Naive B cell (primary cell): ENCODE results near the gene MOV10. TPM values are rescaled to one million over a fixed set of nuclear protein-coding genes. Genes with fewer than 3 reads are reported as not detected.
A peak's percentile ranks its signal among the peaks of the same experiment; 100 is the strongest.
"Not testable (repeated sequence)": the region's sequence is repeated elsewhere in the genome, so short reads cannot be mapped to it uniquely, and the experiment has no call there.

Experiments
- ATAC-seq, 2 donors: fragments of 150-1000 bp; cut with Tn5 transposase; 2 replicates each; pipeline ENCODE4 v1.10.0; 2021; ENCODE audit warnings: low read depth in 2 of 2, mild to moderate bottlenecking in 2 of 2, moderate library complexity in 2 of 2
- DNase-seq: peaks from one replicate; pipeline ENCODE4 v3.0.0; 2022
- H3K27ac Mint-ChIP-seq, 6 donors: one replicate each; pipeline ENCODE4 v1.8.0; 2020 to 2022; ENCODE audit warnings: mild to moderate bottlenecking in 6 of 6, mixed read lengths in 6 of 6, moderate library complexity in 5 of 6, inconsistent platforms in 2 of 6
- H3K27me3 Mint-ChIP-seq, 3 donors: one replicate each; pipeline ENCODE4 v1.8.0; 2021 to 2022; ENCODE audit warnings: mixed read lengths in 3 of 3, mild to moderate bottlenecking in 1 of 3
- H3K36me3 Mint-ChIP-seq, 2 donors: one replicate each; pipeline ENCODE4 v1.8.0; 2020 to 2022; ENCODE audit warnings: mixed read lengths in 2 of 2, inconsistent platforms in 1 of 2, mild to moderate bottlenecking in 1 of 2
- H3K4me1 Mint-ChIP-seq, 3 donors: one replicate each; pipeline ENCODE4 v1.8.0; 2020 to 2022; ENCODE audit warnings: mixed read lengths in 3 of 3, inconsistent platforms in 1 of 3, mild to moderate bottlenecking in 1 of 3, moderate library complexity in 1 of 3
- H3K4me3 Mint-ChIP-seq, 8 donors: one replicate each; pipeline ENCODE4 v1.8.0; 2020 to 2022; ENCODE audit warnings: mild to moderate bottlenecking in 8 of 8, mixed read lengths in 8 of 8, moderate library complexity in 8 of 8, inconsistent platforms in 2 of 8
- H3K9me3 Mint-ChIP-seq, 7 donors: one replicate each; pipeline ENCODE4 v1.8.0; 2020 to 2022; ENCODE audit warnings: mixed read lengths in 7 of 7, mild to moderate bottlenecking in 5 of 7, inconsistent platforms in 2 of 7, moderate library complexity in 1 of 7
- polyA plus RNA-seq, 6 donors: library from polyadenylated mRNA; unstranded; fragments of 300-500 nt; fragmentation: Illumina TruSeq; gene quantifications; one replicate each; pipeline ENCODE4 v1.2.3, GENCODE V29; 2021; ENCODE audit warnings: low read depth in 6 of 6

Gene MOV10
- polyA plus RNA-seq, 6 donors from 2014 or later = 3.4 to 10.5 (median 9.8) TPM

GRCh38 chr1:112722601-112723510, 48.4 kb downstream of the MOV10 start:
- Mint-ChIP-seq H3K4me3 (peak overlapping the region in 5 of 8 donors; percentile 12 to 46 (median 41)), H3K27ac (no peak overlapping the region), H3K36me3 (peaks cover 0 to 8% of the 10 kb centered on the region in 2 donors), H3K4me1 (peaks cover 7 to 18% (median 9%) of the 10 kb centered on the region in 3 donors), H3K9me3 (no peaks in the 10 kb centered on the region), H3K27me3 (peaks cover 17 to 47% (median 46%) of the 10 kb centered on the region in 3 donors)
- DNase-seq (no peak), ATAC-seq (peak in 1 of 2 donors; percentile 8)

- Mint-ChIP-seq H3K9me3 (no peaks in the 10 kb centered on the region), H3K36me3 (peaks cover 0 to 8% of the 10 kb centered on the region in 2 donors), H3K27me3 (peaks cover 17 to 46% (median 45%) of the 10 kb centered on the region in 3 donors), H3K27ac (no peak overlapping the region), H3K4me3 (peak overlapping the region in 1 of 8 donors; percentile 8), H3K4me1 (peaks cover 6 to 14% (median 8%) of the 10 kb centered on the region in 3 donors)
- ATAC-seq (no peak), DNase-seq (no peak)
Observed at GRCh38 chr1:112723511-112723839, 49.0 kb downstream of the MOV10 start.

GRCh38 chr1:112724240-112724639, 49.8 kb downstream of the MOV10 start:
- not testable (repeated sequence) for H3K36me3 Mint-ChIP-seq, H3K27ac Mint-ChIP-seq, H3K9me3 Mint-ChIP-seq, ATAC-seq, DNase-seq
- H3K4me3 Mint-ChIP-seq = peak overlapping the region in 1 of 8 donors; percentile 62
- H3K27me3 Mint-ChIP-seq = peaks cover 17 to 40% (median 37%) of the 10 kb centered on the region in 3 donors
- peaks cover 4 to 11% (median 6%) of the 10 kb centered on the region in 3 donors for H3K4me1 Mint-ChIP-seq

- Mint-ChIP-seq H3K27ac (no peak overlapping the region), H3K27me3 (peaks cover 9 to 12% (median 12%) of the 10 kb centered on the region in 3 donors), H3K9me3 (no peaks in the 10 kb centered on the region), H3K4me3 (no peak overlapping the region), H3K4me1 (peaks cover 9 to 14% (median 10%) of the 10 kb centered on the region in 3 donors), H3K36me3 (peaks cover 0 to 8% of the 10 kb centered on the region in 2 donors)
- DNase-seq (no peak), ATAC-seq (no peak)
Observed at GRCh38 chr1:112727716-112728115, 53.3 kb downstream of the MOV10 start.

DNA sequence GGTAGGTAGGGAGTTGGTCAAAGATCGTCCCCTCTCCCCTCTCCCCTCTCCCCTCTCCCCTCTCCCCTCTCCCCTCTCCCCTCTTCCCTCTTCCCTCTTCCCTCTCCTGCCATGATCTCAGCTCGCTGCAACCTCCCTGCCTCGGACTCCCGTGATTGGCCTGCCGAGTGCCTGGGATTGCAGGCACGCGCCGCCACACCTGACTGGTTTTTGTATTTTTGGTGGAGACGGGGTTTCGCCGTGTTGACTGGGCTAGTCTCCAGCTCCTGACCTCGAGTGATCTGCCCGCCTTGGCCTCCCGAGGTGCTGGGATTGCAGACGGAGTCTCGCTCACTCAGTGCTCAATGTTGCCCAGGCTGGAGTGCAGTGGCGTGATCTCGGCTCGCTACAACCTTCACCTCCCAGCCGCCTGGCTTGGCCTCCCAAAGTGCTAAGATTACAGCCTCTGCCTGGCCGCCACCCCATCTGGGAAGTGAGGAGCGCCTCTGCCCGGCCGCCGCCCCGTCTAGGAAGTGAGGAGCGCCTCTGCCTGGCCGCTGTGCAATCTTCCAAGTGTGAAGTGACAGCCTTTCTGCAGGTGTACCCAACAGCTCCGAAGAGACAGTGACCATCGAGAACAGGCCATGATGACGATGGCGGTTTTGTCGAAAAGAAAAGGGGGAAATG, 54.0 kb downstream of the MOV10 start:
- not testable (repeated sequence) for DNase-seq, H3K4me3 Mint-ChIP-seq, H3K27ac Mint-ChIP-seq, H3K27me3 Mint-ChIP-seq, H3K36me3 Mint-ChIP-seq, ATAC-seq, H3K9me3 Mint-ChIP-seq
- H3K4me1 Mint-ChIP-seq = peaks cover 5 to 13% (median 12%) of the 10 kb centered on the region in 3 donors

DNA sequence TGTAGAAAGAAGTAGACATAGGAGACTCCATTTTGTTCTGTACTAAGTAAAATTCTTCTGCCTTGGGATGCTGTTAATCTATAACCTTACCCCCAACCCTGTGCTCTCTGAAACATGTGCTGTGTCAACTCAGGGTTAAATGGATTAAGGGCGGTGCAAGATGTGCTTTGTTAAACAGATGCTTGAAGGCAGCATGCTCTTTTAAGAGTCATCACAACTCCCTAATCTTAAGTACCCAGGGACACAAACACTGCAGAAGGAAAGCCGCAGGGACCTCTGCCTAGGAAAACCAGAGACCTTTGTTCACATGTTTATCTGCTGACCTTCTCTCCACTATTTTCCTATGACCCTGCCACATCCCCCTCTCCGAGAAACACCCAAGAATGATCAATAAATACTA, 54.6 kb downstream of the MOV10 start:
- not testable (repeated sequence) for H3K36me3 Mint-ChIP-seq, DNase-seq, H3K27ac Mint-ChIP-seq, H3K27me3 Mint-ChIP-seq, H3K4me3 Mint-ChIP-seq, H3K9me3 Mint-ChIP-seq, ATAC-seq
- H3K4me1 Mint-ChIP-seq = peaks cover 3 to 12% (median 12%) of the 10 kb centered on the region in 3 donors

- peaks cover 3 to 12% (median 12%) of the 10 kb centered on the region in 3 donors for H3K4me1 Mint-ChIP-seq
- ATAC-seq = no peak
- no peak overlapping the region for H3K4me3 Mint-ChIP-seq
- peaks cover 0 to 8% (median 0%) of the 10 kb centered on the region in 3 donors for H3K27me3 Mint-ChIP-seq
- H3K36me3 Mint-ChIP-seq = no peaks in the 10 kb centered on the region
- DNase-seq = no peak
- H3K9me3 Mint-ChIP-seq = no peaks in the 10 kb centered on the region
- no peak overlapping the region for H3K27ac Mint-ChIP-seq
Observed at GRCh38 chr1:112729909-112730308, 55.5 kb downstream of the MOV10 start.

GRCh38 chr1:112731451-112731850, 57.0 kb downstream of the MOV10 start:
- DNase-seq (no peak), ATAC-seq (no peak)
- Mint-ChIP-seq H3K36me3 (no peaks in the 10 kb centered on the region), H3K27ac (no peak overlapping the region), H3K4me1 (peaks cover 3 to 12% (median 12%) of the 10 kb centered on the region in 3 donors), H3K9me3 (no peaks in the 10 kb centered on the region), H3K4me3 (no peak overlapping the region), H3K27me3 (peaks cover 0 to 10% (median 3%) of the 10 kb centered on the region in 3 donors)

DNA sequence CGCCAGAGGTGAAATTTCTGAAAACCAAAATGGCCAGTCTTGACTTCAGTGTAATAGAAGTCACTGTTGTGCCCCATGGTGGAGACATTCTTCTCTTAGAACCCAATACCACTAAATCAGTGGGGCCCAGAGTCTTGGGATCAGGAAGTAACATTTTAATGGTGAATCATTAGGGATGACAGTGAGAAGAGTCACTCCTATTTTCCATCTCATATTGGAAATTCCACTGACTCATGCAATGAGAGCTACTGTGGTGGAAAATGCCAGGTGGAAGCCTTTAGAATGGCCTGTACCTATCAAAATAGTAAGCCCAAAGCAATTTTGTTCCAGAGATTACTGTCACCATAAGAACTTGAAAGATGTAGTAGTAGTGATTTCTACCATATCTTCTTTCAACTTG, 61.3 kb downstream of the MOV10 start:
- no peak for ATAC-seq
- H3K9me3 Mint-ChIP-seq = peaks cover 0 to 9% (median 0%) of the 10 kb centered on the region in 7 donors
- H3K27me3 Mint-ChIP-seq = peaks cover 28 to 35% (median 30%) of the 10 kb centered on the region in 3 donors
- DNase-seq = no peak
- H3K4me3 Mint-ChIP-seq = no peak overlapping the region
- no peak overlapping the region for H3K27ac Mint-ChIP-seq
- H3K36me3 Mint-ChIP-seq = no peaks in the 10 kb centered on the region
- peaks cover 3 to 12% (median 12%) of the 10 kb centered on the region in 3 donors for H3K4me1 Mint-ChIP-seq

- ATAC-seq (no peak), DNase-seq (no peak)
- H3K4me3 Mint-ChIP-seq = no peak overlapping the region
- H3K27me3 Mint-ChIP-seq = peaks cover 44 to 52% (median 48%) of the 10 kb centered on the region in 3 donors
- H3K9me3 Mint-ChIP-seq = peaks cover 0 to 14% (median 2%) of the 10 kb centered on the region in 7 donors
- H3K27ac Mint-ChIP-seq = no peak overlapping the region
- H3K36me3 Mint-ChIP-seq = no peaks in the 10 kb centered on the region
- H3K4me1 Mint-ChIP-seq = peaks cover 0 to 6% (median 4%) of the 10 kb centered on the region in 3 donors
Observed at GRCh38 chr1:112737573-112737972, 63.1 kb downstream of the MOV10 start.

DNA sequence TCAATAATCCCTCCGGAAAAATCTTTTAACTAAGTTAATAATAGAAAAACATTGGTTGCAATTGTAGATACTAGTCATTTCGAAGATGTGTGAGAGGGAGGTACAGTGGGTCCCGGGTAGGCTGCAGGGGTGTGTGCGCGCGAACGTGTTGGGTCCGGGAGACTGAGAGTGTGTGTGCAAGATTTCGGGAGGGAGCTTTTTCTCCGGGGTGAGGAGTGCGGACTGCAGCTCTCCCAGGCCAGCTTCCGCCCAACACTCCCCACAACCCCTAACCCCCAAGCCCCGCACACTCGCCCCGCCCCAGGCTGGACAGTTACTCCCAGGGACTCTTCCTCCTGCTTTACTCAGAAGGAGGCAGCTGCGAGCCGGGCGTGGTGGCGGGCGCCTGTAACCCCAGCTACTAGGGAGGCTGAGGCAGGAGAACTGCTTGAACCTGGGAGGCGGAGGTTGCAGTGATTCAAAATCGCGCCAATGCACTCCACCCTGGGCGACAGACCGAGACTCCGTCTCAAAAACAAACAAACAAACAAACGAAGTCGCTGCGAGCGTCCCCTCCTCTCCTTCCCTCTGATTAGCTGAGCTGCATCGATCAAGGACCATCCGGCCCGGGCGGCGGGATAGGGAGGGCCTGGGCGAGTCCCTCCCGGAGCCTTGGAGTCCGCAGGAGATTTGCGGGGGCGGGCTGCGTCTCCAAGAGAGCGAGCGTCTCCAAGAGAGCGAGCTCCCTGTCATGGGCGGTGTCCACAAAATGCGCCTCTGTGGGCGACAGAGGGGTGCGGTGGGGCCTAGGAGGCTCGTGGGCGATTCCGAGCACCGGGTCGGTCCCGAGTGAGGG, 68.9 kb downstream of the MOV10 start:
- peaks cover 0 to 7% (median 4%) of the 10 kb centered on the region in 3 donors for H3K4me1 Mint-ChIP-seq
- H3K36me3 Mint-ChIP-seq = no peaks in the 10 kb centered on the region
- peaks cover 0 to 14% (median 2%) of the 10 kb centered on the region in 7 donors for H3K9me3 Mint-ChIP-seq
- peak overlapping the region in 3 of 8 donors; percentile 16 to 64 (median 62) for H3K4me3 Mint-ChIP-seq
- ATAC-seq (no peak), DNase-seq (no peak)
- H3K27me3 Mint-ChIP-seq = peaks cover 66 to 83% (median 74%) of the 10 kb centered on the region in 3 donors
- no peak overlapping the region for H3K27ac Mint-ChIP-seq

GRCh38 chr1:112744009-112744578, 69.6 kb downstream of the MOV10 start:
- H3K4me3 Mint-ChIP-seq = peak overlapping the region in 6 of 8 donors; percentile 11 to 81 (median 50)
- ATAC-seq = no peak
- peaks cover 66 to 84% (median 74%) of the 10 kb centered on the region in 3 donors for H3K27me3 Mint-ChIP-seq

More at GRCh38 chr1:112744009-112744578, 69.6 kb downstream of the MOV10 start:
- peaks cover 0 to 7% (median 4%) of the 10 kb centered on the region in 3 donors for H3K4me1 Mint-ChIP-seq
- H3K27ac Mint-ChIP-seq = no peak overlapping the region
- DNase-seq = no peak
- H3K36me3 Mint-ChIP-seq = no peaks in the 10 kb centered on the region
- peaks cover 0 to 11% (median 2%) of the 10 kb centered on the region in 7 donors for H3K9me3 Mint-ChIP-seq
